CD4-positive, alpha-beta T cell treated with Interleukin-6 at 100 ng/mL for 8 hours (primary cell): ENCODE measurements around the gene PGA4.
A peak's percentile ranks its signal among the peaks of the same experiment; 100 is the strongest.
"Not testable (repeated sequence)": the region's sequence is repeated elsewhere in the genome, so short reads cannot be mapped to it uniquely, and the experiment has no call there.

Experiments used
- DNase-seq: peaks from one replicate; pipeline ENCODE4 v3.0.0-alpha.2; 2020; ENCODE audit warnings: mixed read lengths, low spot score

Gene PGA4

DNA sequence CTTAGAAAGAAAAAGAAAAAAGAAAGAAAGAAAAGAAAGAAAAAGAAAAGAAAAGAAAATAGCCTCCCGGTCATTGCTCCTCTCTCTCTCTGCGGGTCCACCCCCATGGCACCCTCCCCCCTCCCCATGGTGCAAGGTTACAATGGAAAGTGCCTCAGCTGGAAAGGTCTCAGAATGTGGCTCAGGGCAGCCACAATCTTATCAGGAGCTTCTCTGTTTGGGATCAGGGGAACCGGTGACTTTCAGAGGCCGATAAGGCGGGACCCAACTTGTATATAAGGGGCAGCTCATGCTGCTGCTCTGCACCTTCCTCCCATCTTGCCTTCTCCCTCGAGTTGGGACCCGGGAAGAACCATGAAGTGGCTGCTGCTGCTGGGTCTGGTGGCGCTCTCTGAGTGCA is at the start of gene PGA4:
Gene PGA4, plus strand, starts transcription at position 301 of the 400 bp plus-strand sequence. Its CDS starts 54 bp downstream, at position 355.
- DNase-seq, result not testable (repeated sequence)

DNA sequence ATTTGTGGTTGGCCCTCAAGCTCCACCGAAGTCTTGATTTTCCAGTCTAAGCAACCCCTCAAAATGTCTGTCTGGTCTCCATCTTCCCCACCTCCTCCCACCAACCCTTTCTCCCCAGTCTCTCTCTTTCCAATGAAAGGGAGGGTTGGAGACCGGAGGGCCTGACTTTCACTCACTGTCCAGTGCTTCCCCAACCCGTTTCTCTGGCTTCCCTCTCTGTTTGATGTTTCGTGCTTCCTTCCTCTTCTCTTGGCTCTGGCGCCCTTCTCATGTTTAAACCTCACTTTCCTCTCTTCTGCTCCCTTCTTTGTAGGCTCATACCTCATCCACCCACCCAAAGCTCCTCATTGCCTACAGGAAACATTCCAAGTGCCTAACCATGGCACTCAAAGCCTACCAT is 49.8 kb upstream of the PGA4 start:
- no peak for DNase-seq

DNA sequence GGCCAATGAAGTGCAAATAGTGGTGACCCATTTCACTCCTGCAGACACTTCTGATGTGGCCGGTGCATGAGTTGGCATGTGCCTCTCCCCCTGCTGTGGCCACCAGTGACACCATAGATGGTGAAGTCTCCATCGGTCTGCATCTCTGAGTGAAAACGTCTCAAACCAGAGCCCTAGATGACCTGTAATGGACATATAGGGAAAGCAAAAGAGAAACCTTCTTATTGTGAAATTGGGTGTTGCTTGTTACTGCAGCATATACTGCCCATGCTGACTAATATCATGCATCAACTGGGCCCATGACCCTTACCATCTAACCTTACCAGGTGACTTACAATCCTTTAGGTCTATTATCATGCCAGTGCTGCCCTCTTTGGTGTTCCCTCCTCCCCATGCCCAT is 49.3 kb upstream of the PGA4 start:
- DNase-seq, result no peak

DNA sequence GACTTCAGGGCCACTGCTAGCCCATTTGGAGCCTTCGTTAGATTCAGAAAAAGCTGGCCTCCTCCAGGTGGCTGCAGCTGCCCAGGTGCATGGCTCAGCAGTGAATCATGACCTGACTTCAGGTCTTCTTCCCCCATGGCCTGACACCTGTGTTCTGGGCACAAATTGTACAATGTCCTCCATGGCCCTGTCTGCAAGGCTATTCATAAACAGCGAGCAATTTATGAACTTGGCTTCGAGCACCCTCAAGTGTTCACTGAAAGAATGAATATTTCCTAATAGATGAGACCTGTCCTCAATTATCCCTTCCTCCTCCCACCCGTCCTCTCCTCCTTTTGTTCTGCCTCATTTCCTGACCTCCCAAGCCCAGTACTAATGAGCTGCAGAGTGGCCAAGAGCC is 48.7 kb upstream of the PGA4 start:
- no peak for DNase-seq

DNA sequence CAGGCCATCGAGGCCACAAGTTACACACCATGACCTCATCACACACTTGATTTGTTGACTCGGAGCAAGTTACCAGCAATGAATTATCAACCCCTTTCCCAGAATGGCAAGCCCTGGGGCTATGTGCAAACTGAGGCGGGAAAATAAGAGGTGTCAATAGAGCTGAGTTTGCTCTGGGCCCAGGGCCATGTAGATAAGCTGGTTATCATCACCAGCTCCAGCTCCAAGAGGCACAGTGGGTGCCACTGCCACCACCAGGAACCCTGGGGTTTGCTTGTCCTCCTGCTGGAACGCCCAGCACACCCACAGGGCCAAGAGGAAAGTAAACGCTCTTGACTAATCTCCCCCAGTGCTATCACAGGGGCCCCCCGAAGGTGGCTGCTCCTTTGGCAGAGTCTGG is 47.9 kb upstream of the PGA4 start:
- no peak for DNase-seq

DNA sequence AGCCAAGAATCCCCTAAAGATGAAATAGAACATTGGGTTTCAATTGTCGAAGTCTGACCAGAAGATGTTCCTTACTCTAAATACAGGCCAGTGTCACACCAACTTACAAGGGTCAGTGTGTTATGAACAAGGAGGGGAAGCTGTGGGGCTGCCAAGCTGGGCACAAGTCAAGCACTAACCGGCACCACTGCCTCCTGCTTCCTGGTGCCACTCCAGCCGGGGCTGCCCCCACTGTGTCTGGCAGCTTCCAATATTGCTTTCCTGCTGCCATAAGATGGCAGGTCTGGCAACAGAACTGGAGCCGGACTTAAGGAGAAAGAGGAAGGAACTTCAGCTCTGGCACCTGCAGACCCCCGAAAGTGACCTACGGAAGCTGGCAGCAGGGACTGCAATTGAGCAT is 47.2 kb upstream of the PGA4 start:
- DNase-seq, result no peak

DNA sequence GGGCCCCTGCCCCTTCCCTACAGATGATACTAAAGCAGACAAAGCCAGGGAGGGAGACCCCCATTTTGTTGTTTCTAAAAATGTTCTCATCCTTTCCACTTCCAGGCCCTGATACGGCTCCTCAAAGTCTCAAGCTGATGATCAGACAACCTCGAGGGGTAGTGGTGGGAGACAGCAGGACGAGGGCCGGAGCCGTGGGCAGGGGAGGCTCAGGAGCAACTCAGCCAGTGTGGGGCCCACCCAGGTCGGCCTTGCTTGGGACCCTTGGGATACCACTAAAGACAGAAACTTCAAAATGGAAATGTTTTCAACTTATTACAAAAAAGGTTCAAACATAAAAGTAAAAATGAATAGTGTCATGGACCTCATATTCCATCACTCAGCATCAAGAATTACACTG is 45.7 kb upstream of the PGA4 start:
- DNase-seq, result no peak

DNA sequence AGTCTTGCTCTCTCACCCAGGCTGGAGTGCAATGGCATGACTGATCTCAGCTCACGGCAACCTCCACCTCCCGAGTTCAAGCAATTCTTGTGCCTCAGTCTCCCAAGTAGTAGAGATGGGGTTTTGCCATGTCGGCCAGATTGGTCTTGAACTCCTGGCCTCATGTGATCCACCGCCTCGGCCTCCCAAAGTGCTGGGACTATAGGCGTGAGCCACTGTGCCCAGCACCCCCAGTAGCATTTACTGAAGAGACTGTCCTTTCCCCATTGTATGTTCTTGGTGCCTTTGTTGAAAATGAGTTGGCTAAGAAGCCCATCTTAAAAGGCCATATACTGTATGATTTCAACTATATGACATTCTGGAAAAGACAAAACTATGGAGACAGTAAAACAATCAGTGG is 41.9 kb upstream of the PGA4 start:
- not testable (repeated sequence) for DNase-seq

DNA sequence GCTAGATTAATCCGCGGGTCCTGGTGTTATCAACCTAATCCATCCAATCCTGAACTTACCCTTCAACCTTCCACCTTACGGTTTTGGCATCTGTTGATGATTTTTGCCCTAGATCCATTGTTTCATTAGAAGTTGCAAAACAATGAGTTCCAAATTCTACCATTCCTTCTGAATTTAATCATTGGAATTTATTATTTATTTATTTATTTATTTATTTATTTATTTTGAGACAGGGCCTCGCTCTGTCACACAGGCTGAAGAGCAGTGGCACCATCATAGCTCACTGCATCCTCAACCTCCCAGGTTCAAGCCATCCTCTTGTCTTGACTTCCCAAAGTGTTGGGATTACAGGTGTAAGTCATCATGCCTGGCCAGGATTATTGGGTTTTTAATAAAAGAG is 40.7 kb upstream of the PGA4 start:
- no peak for DNase-seq

DNA sequence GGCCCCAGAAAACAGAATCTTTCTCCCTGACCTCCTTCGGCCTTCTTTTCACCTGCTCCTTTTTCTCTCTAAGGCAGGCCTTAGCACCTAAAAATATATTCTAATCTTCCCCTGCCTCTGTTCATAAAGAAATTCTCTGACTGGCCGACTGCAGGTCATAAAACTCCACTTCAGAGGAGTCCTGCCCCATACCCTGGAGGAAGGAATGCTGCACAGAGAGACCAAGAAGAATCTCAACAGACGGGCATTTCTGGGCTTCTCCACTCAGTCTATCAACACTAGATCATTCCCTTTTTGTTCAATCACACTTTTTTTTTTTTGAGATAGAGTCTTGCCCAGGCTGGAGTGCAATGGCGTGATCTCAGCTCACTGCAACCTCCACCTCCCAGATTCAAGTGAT is 38.5 kb upstream of the PGA4 start:
- no peak for DNase-seq

DNA sequence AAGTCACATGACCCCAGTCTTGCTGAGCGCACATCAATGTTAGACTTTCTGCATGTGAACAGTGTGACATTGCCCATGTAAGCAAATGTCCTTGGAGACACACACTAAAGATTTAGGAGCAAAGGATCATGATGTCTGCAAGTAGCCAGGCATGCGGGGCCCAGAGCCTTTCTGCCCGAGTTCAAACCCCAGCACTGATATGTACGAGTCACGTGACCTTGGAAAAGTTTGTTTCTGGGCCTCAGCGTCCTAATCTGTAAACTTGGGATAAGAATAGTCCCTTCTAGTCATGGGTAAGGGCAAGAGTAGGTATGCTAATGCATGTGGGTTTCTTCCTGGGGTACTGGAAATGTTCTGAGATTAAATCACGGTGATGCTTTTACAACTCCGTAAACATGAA is 35.6 kb upstream of the PGA4 start:
- no peak for DNase-seq

DNA sequence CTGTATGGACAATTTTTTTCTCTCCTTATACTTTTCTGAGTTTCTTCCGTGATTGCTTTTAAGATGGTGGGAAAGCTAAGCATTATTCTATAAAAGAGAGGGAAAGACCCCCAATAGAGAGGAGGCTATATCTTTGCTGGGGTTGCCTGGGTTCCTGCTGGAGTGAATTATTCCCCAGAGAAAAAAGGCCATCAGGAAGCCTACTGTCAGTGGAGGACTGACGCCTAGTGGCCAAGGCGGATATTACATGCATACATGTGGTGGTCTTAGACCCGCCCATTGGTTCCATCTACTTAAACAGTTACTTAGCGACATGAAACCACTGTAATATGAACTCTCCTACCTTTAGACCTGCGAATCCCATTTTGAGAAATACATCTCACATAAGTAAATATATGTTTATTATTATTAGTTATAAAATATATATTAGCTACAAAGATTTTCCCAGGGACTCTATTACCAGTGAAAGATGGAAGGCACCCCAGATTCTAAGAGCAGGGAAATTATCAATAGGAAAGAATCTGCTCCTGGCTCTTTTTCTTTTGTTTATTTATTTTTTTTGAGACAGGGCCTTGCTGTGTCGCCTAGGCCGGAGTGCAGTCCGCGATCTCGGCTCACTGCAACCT is 34.5 kb upstream of the PGA4 start:
- peak; percentile 71 for DNase-seq

DNA sequence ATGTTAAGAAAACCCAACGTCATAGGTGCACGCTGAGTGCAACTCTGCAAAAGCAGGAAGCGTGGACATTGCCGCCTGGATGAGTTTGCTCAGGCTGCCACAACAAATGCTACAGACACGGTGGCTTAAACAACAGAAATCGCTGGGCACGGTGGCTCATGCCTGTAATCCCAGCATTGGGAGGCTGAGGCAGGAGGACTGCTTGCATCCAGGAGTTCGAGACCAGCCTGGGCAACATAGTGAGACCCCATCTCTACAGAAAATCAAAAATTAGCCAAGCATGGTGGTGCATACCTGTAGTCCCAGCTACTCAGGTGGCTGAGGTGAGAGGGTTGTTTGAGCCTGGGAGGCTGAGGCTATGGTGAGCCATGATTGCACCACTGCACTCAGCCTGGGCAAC is 32.2 kb upstream of the PGA4 start:
- DNase-seq, result no peak

DNA sequence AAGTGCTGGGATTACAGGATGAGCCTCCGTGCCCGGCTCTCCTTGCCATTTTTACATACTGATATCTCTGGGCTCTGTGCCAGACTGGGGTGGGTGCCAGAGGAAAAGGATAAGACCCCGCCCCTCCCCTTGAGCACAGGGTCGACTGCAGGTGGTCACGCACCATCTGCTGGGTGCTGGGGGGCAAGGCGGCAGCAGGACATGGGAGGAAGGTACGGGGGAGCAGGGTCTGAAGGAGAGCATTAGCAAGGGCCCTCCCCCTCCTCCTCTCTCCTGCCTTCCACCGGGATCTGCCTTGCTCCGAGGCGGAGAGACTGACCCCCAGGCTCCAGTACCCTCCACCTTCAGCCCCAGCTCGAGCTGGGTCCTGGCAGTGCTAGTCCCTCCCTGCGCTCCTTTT is 28.6 kb upstream of the PGA4 start:
- DNase-seq, result no peak

DNA sequence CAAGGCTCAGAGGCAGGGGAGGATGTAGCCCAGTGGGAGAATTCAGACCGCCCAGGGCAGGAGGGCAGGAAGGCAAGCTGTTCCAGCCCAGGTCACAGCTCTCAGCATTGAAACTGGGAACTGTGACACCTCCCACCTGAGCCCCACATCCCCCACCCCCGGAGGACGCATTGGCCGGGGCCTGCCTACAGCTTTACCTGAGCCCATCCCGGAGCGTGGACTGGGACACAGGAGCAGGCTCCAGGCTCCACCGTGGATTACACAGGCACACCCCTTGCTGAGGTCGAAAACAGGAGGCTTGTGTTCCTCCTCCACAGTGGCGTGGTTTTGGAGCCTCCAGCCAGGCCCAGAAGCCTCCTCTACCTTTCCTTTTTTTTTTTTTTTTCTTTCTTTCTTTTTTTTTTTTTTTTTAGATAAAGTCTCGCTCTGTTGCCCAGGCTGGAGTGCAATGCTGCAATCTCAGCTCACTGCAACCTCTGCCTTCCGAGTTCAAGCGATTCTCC is 27.9 kb upstream of the PGA4 start:
- no peak for DNase-seq

DNA sequence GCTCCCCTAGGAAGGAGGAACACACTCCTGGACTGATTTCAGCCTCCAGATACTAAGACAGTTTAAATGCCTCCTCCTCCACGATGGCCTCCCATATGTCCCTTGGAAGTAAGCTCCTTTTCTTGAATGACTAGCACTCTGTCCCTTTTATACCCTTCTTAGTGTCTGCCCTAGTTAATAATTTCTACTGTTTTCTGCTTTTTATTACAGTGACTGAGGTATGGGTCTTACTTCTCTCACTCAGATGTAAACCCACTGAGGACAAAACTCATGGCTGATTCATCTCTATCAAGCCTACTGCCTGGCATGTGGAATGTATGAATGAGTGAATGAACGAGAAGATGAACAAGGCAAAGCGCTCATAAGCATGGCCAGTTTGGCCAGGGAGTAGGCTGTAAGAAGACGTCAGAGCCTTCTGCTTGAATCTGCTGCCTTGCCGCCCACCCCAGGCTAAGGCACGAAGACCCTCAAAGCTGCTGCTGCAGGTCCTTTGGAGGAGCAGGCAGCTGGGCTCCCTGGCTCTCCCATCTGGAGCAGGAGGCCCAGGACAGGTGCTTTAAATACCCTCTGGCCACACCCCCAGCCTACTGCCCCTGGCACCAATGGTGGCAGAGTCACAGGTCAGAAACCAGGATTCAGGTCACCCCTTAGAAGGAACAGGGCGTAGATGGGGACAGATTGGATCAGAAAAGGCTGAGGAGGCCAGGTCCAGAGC is 27.0 kb upstream of the PGA4 start:
- DNase-seq, result no peak

DNA sequence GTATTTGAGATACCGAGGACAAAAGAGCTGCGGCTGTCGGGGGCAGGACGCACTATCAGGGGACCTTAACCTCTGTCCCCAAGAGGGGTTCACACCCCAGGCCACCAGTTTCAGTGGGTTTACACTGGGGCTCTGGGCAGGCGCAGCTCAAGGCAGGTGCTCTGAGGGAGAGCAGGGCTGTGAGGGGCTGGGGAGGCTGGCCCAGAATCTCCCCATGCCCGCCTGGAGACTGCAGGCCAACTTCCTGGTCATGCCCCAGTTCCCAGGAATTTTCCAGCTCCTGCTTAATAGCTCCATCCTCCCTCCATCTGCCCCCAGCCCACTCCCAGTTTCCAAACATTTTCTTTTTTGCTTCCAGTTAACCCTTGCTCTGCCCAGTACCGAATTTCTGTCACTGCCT is 26.4 kb upstream of the PGA4 start:
- DNase-seq, result no peak

DNA sequence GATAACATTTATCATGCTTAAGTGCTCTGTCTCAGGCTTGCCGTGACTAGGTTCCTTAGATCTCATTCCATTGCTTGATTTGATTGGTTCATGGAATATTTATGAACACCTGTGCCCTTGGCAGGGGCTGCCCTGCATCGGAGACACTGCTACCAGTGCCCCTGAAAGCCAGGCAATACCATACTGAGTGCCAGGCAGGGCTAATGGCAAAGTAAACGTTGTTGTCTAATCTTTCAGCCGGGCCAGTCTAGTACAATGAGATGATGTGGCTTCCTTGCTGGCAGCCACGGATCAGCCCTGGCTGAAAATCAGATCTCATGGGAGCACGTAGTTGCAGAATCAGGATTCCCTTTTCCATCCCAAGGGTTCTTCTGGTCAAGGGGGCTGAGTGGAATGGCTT is 23.8 kb upstream of the PGA4 start:
- no peak for DNase-seq

DNA sequence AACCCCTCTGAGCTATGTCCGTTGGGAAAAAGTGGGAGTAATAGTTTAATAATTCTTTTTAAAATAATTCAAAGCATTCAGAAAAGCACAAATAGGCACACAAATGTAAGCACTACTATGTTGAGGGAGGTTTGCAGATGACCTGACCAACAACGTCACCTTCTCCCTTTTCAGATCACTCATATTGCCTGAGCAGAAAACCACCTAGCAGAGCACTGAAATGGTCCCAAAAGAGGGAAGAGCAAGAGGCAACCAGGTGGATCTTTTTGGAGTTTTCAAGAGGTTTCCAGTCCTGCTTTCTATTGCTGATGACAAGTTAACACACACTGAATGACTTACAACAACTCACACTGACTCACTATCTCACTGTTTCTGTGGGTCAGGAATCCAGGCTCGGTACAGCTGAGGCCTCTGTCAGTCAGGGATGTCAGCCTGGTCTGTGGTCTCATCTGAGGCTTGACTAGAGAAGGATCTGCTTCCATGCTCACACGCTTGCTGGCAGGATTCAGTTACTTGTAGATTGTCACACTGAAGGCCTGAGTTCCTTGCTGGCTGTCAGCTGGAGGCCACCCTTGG is 23.1 kb upstream of the PGA4 start:
- no peak for DNase-seq

DNA sequence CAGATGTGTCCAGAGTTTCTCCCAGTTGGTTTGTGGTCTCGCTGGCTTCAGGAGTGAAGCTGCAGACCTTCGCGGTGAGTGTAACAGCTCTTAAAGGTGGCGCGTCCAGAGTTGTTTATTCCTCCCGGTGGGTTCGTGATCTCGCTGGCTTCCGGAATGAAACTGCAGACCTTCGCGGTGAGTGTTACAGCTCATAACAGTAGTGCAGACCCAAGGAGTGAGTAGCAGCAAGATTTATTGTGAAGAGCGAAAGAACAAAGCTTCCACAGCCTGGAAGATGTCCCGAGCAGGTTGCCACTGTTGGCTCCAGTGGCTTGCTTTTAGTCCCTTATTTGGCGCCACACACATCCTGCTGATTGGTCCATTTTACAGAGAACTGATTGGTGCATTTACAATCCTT is 20.7 kb upstream of the PGA4 start:
- DNase-seq, result no peak

DNA sequence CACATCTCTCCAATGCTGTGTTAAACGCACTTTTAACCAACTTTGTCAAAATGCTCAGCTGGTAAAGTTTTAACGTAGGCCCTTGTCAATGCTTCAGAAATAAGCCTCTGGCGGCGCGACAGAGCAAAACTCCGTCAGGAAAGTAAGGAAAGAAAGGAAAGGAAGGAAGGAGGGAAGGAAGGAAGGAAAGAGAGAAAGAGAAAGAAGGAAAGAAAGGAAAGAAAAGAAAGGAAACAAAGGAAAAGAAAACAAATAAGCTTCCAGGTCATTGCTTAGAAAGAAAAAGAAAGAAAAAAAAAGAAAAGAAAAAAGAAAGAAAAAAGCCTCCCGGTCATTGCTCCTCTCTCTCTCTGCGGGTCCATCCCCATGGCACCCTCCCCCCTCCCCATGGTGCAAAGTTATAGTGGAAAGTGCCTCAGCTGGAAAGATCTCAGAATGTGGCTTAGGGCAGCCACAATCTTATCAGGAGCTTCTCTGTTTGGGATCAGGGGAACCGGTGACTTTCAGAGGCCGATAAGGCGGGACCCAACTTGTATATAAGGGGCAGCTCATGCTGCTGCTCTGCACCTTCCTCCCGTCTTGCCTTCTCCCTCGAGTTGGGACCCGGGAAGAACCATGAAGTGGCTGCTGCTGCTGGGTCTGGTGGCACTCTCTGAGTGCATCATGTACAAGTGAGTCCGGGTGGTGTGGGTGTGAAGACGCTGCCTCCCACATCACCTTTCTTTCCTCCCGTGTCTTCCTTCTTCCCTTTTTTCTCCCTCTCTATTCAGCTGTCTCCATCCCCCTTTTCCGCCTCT is 19.0 kb upstream of the PGA4 start, which contains the start of gene PGA3:
Gene PGA3, plus strand, starts transcription at position 566 of the 797 bp plus-strand sequence. Its CDS starts 50 bp downstream, at position 616.
- not testable (repeated sequence) for DNase-seq

DNA sequence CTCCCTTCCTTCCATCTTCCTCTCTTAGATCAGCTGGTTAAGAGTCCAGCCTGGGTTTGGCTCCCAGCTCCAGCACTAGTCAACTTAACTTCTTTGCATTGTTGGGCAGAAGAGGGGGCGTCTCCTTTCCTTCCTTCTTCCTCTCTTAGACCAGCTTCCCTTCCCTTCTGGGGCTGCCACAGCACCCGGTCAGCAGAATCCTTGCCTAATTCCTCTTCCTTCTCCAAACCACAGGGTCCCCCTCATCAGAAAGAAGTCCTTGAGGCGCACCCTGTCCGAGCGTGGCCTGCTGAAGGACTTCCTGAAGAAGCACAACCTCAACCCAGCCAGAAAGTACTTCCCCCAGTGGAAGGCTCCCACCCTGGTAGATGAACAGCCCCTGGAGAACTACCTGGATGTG is 18.3 kb upstream of the PGA4 start:
- DNase-seq, result not testable (repeated sequence)
